Transverse colon (tissue), 4 donors: Measurements from ENCODE around the gene IL3. TPM values are rescaled to one million over a fixed set of nuclear protein-coding genes. Genes with fewer than 3 reads are reported as not detected.

Experiments used
- DNase-seq: peaks from one replicate; pipeline ENCODE4 v3.0.0-alpha.2; 2019
- H3K27ac ChIP-seq, 4 donors: fragments of 200-600 bp; sonication (generic); 2 replicates each; pipeline ENCODE4 v1.5.1; 2016 to 2018; ENCODE audit warnings: inconsistent platforms in 4 of 4
- H3K27me3 ChIP-seq: fragments of 200-600 bp; sonication (generic); 2 replicates; pipeline ENCODE4 v1.5.1; 2017; ENCODE audit warnings: inconsistent platforms
- H3K36me3 ChIP-seq, 4 donors: fragments of 200-600 bp; sonication (generic); 2 replicates each; pipeline ENCODE4 v1.5.1; 2017 to 2019; ENCODE audit warnings: inconsistent platforms in 4 of 4
- H3K4me1 ChIP-seq, 4 donors: fragments of 200-600 bp; sonication (generic); 2 replicates each; pipeline ENCODE4 v1.5.1; 2017 to 2020; ENCODE audit warnings: inconsistent platforms in 4 of 4
- H3K4me3 ChIP-seq, 4 donors: fragments of 200-600 bp; sonication (generic); 1 replicate in 1 of 4; 2 replicates in 3 of 4; pipeline versions ENCODE4 v1.5.1 to v1.6.1; 2017 to 2019; ENCODE audit warnings: inconsistent platforms in 4 of 4
- H3K9me3 ChIP-seq, 2 donors: fragments of 200-600 bp; sonication (generic); 2 replicates each; pipeline ENCODE4 v1.5.1; 2017 to 2019; ENCODE audit warnings: inconsistent platforms in 2 of 2
- CTCF ChIP-seq, 5 experiments: fragments of 200-600 bp in 3 of 5; fragments of 450-650 bp in 2 of 5; sonication (generic) in 3 of 5; IDR thresholded peaks; 1 replicate in 2 of 5; 2 replicates in 3 of 5; pipeline ENCODE4 v1.5.1; 2016 to 2017; ENCODE audit warnings: antibody characterized with exemption in 5 of 5, inconsistent platforms in 3 of 5, mild to moderate bottlenecking in 2 of 5, moderate library complexity in 1 of 5
- EP300 ChIP-seq: sonication (generic); formaldehyde crosslinking; IDR thresholded peaks from one replicate; pipeline ENCODE4 v1.6.1; 2017; ENCODE audit warnings: antibody characterized with exemption, low read depth
- POLR2A ChIP-seq: fragments of 450-650 bp; IDR thresholded peaks from one replicate; pipeline ENCODE4 v1.6.1; 2016; ENCODE audit warnings: antibody characterized with exemption, mild to moderate bottlenecking, moderate library complexity
- POLR2AphosphoS5 ChIP-seq, 3 donors: sonication (generic); formaldehyde crosslinking; IDR thresholded peaks; one replicate each; pipeline ENCODE4 v1.6.1; 2016; ENCODE audit warnings: antibody characterized with exemption in 3 of 3
- WGBS, 2 donors: methylation state at CpG; one replicate each; pipeline ENCODE4 v1.1.5; 2018; ENCODE audit warnings: low coverage in 1 of 2; 5-methylcytosine and 5-hydroxymethylcytosine counted together
- in situ Hi-C, 4 donors: fragments of 200-750 bp; cut with MboI; loops; one replicate each; pipeline versions ENCODE4 v1.15.0 to v1.15.1; 2017; ENCODE audit warnings: low sequenced_read_pairs in 3 of 4, low pct_ligation_motif_present in 1 of 4, low pct_unique_long_range_greater_than_20kb in 1 of 4
- intact Hi-C: fragments of 100-400 bp; cut with DNase I; formaldehyde crosslinking; loops from one replicate; pipeline ENCODE4 v1.15.1; 2023; ENCODE audit warnings: low total_unique reads
- total RNA-seq, 4 donors: library from RNA; depleted of rRNA; stranded (reverse); fragments of >200 nt; gene quantifications; one replicate each; pipeline ENCODE4 v1.1.0, GENCODE V29; 2016

IL3 gene
- total RNA-seq, 4 donors from 2014 or later = not detected

DNA sequence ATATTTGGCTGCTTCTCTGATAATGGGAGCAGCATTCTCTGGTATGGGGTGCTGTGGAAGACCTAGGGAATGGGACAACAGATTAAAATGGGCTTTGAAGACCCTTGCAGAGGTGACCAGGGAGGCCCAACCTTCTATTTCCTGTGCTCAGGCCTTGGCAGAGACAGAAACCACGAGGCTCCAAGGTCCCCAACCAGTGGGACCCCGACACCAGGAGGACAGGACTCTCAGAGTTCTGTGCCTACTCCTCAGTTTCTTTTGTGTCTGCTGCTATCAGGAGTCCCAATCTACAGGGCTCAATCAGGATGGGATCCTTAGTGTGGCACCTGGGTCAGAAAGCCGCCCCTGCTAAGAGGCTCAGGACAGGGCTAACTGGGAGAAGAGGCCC, 42.5 kb downstream of the IL3 start:
- no peaks in the 10 kb centered on the region for H3K9me3 ChIP-seq
- no peaks in the 10 kb centered on the region for H3K27me3 ChIP-seq
- in situ Hi-C loops (no loop called here), intact Hi-C loops (no loop called here)
- peaks cover 2 to 14% (median 11%) of the 10 kb centered on the region in 4 donors for H3K4me1 ChIP-seq
- TF ChIP-seq POLR2A (no peak), CTCF (IDR thresholded peaks at IDR 0.05) (no peak), EP300 (no peak), POLR2AphosphoS5 (IDR thresholded peaks at IDR 0.05) (no peak)
- no peaks in the 10 kb centered on the region for H3K36me3 ChIP-seq
- H3K27ac ChIP-seq = peak overlapping the region; percentile 42 to 77 (median 52)
- no peak for DNase-seq
- 61% methylated on average over 3 of the region's 3 CpGs; no CpG with 5 or more reads in 1 of the 2 donors for WGBS, 2 donors
- H3K4me3 ChIP-seq = no peak overlapping the region

GRCh38 chr5:132103332-132103951, 43.0 kb downstream of the IL3 start:
- intact Hi-C loops = no loop called here
- Histone ChIP-seq H3K4me1 (peaks cover 2 to 14% (median 11%) of the 10 kb centered on the region in 4 donors), H3K27ac (peak overlapping the region; percentile 42 to 77 (median 52)), H3K36me3 (no peaks in the 10 kb centered on the region), H3K9me3 (no peaks in the 10 kb centered on the region), H3K4me3 (no peak overlapping the region), H3K27me3 (no peaks in the 10 kb centered on the region)
- no peak for TF ChIP-seq POLR2AphosphoS5 (IDR thresholded peaks at IDR 0.05)
- no peak for TF ChIP-seq POLR2A
- no peak for TF ChIP-seq CTCF (IDR thresholded peaks at IDR 0.05)
- TF ChIP-seq EP300 = no peak
- DNase-seq = peak; percentile 57
- in situ Hi-C loops = no loop called here

- Histone ChIP-seq H3K27me3 (no peaks in the 10 kb centered on the region), H3K4me3 (no peak overlapping the region), H3K36me3 (no peaks in the 10 kb centered on the region), H3K27ac (peak overlapping the region; percentile 33 to 77 (median 53)), H3K4me1 (peaks cover 2 to 14% (median 11%) of the 10 kb centered on the region in 4 donors), H3K9me3 (no peaks in the 10 kb centered on the region)
- intact Hi-C loops = no loop called here
- in situ Hi-C loops = no loop called here
- no peak for DNase-seq
- WGBS, 2 donors = 71 to 100% methylated on average over 1 to 6 of the region's 6 CpGs
- TF ChIP-seq POLR2AphosphoS5 (IDR thresholded peaks at IDR 0.05) = no peak
- no peak for TF ChIP-seq POLR2A
- no peak for TF ChIP-seq EP300
- TF ChIP-seq CTCF (IDR thresholded peaks at IDR 0.05) = no peak
These were observed 43.5 kb downstream of the IL3 start for GRCh38 chr5:132103969-132104391.

DNA sequence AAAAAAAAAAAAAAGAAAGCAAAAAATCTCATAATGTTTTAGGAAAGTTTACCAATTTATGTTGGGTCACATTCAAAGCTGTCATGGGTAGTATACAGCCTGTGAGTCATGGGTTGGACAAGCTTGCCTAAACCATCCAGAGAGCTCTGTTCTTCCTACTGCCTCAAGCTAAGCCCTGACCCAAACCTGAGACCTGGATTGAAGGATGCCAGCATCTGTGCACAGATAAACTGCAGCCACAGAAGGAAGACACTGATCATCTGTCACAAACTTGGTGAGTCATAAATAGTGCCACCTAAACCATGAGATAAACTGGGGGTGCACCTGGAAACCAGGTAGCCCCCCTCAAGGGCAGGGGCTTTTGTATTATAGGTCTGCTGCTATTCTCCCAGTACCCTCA, 44.1 kb downstream of the IL3 start:
- no peak overlapping the region for H3K4me3 ChIP-seq
- no peak for DNase-seq
- intact Hi-C loops (no loop called here), in situ Hi-C loops (no loop called here)
- H3K27ac ChIP-seq = no peak overlapping the region
- H3K36me3 ChIP-seq = no peaks in the 10 kb centered on the region
- no peaks in the 10 kb centered on the region for H3K27me3 ChIP-seq
- H3K9me3 ChIP-seq = no peaks in the 10 kb centered on the region
- no peak for TF ChIP-seq EP300
- no peak for TF ChIP-seq CTCF (IDR thresholded peaks at IDR 0.05)
- no peak for TF ChIP-seq POLR2A
- peaks cover 2 to 14% (median 11%) of the 10 kb centered on the region in 4 donors for H3K4me1 ChIP-seq
